Left lung (tissue), 10 donors: ENCODE results near the gene ELAVL2. TPM values are rescaled to one million over a fixed set of nuclear protein-coding genes. Genes with fewer than 3 reads are reported as not detected.

Experiments used
- ATAC-seq: fragments of 200-7000 bp; cut with Tn5 transposase; one replicate; pipeline ENCODE4 v1.9.1; 2020; ENCODE audit warnings: moderate library complexity
- DNase-seq, 4 donors: peaks; one replicate each; pipeline ENCODE4 v3.0.0-alpha.2; 2013 to 2020
- H3K27ac ChIP-seq, 2 donors: fragments of 200-600 bp; sonication (generic) in 1 of 2; one replicate each; pipeline versions ENCODE4 v1.5.0 to v1.8.0; 2020 to 2021
- H3K27me3 ChIP-seq, 2 donors: fragments of 200-600 bp; sonication (generic) in 1 of 2; one replicate each; pipeline versions ENCODE4 v1.5.0 to v1.8.0; 2020 to 2021
- H3K36me3 ChIP-seq, 2 donors: fragments of 200-600 bp; sonication (generic) in 1 of 2; one replicate each; pipeline versions ENCODE4 v1.5.0 to v1.8.0; 2020 to 2021
- H3K4me1 ChIP-seq, 2 donors: fragments of 200-600 bp; one replicate each; pipeline ENCODE4 v1.8.0; 2021
- H3K4me3 ChIP-seq, 2 donors: fragments of 200-600 bp; sonication (generic) in 1 of 2; one replicate each; pipeline versions ENCODE4 v1.5.0 to v1.8.0; 2020 to 2021; ENCODE audit warnings: mild to moderate bottlenecking in 1 of 2
- H3K9me3 ChIP-seq, 2 donors: fragments of 200-600 bp; sonication (generic) in 1 of 2; one replicate each; pipeline versions ENCODE4 v1.5.0 to v1.8.0; 2020 to 2021
- intact Hi-C, 2 donors: fragments of 100-400 bp; cut with DNase I; formaldehyde crosslinking; loops; one replicate each; pipeline versions ENCODE4 v1.11.2 to v1.14.2; 2022
- polyA plus RNA-seq, 6 donors: library from polyadenylated mRNA; unstranded; fragments of 120-200 nt; gene quantifications; one replicate each; pipeline ENCODE4 v1.2.1, GENCODE V29; 2013; ENCODE audit not compliant: insufficient read length in 6 of 6
- total RNA-seq, 2 donors: library from RNA; stranded (reverse); fragmentation: NEBNext Ultra II Directional; extraction: Animal tissue kit (Norgen Biotek cat#: 25700); gene quantifications; one replicate each; pipeline ENCODE4 v1.2.1, GENCODE V29; 2021
- TF ChIP-seq, protein P1 (sequence below), 2 donors: fragments of 200-600 bp; sonication (generic) in 1 of 2; IDR thresholded peaks; one replicate each; pipeline versions ENCODE4 v1.5.0 to v1.8.0; 2021; ENCODE audit warnings: antibody characterized with exemption in 2 of 2
- donor health status: DM: no; HTN: yes; CAD: no.
- donor health status: DM: no; HTN: no; CAD: no.

Gene ELAVL2
- total and polyA plus RNA-seq, 8 donors, result 0.35 to 4.5 (median 2.3) TPM; not detected in 1

DNA sequence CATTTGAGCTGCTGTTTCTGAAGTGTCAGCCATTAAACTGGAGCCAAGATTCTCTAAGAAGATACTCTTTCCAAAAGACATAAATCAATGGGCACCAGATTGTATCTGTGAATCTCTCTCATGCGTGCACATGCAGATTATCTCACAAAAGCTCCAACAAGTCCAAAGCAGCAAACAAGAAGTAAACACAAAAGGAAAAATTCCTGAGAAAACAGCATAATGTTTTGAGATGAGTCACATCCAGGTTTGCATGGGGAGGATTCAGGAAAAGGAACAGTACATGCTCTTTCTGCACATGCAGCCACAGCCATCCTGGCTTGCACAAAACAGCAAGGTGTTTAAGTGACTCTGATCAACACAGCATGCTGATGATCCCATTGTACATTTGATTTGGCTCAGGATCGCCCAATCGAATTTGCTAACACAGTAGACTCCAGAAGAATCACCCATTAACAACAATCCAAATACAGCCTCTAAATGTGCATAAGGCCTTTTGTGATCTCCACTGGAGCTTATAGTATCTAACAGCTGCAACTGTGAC is 143.1 kb downstream of the ELAVL2 start:
- no peaks in the 10 kb centered on the region for H3K27me3 ChIP-seq
- no peak overlapping the region for H3K4me3 ChIP-seq
- TF ChIP-seq, protein P1, sequence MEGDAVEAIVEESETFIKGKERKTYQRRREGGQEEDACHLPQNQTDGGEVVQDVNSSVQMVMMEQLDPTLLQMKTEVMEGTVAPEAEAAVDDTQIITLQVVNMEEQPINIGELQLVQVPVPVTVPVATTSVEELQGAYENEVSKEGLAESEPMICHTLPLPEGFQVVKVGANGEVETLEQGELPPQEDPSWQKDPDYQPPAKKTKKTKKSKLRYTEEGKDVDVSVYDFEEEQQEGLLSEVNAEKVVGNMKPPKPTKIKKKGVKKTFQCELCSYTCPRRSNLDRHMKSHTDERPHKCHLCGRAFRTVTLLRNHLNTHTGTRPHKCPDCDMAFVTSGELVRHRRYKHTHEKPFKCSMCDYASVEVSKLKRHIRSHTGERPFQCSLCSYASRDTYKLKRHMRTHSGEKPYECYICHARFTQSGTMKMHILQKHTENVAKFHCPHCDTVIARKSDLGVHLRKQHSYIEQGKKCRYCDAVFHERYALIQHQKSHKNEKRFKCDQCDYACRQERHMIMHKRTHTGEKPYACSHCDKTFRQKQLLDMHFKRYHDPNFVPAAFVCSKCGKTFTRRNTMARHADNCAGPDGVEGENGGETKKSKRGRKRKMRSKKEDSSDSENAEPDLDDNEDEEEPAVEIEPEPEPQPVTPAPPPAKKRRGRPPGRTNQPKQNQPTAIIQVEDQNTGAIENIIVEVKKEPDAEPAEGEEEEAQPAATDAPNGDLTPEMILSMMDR (IDR thresholded peaks at IDR 0.05), result no peak
- intact Hi-C loops, result no loop called here
- no peaks in the 10 kb centered on the region for H3K9me3 ChIP-seq
- DNase-seq (no peak), ATAC-seq (no peak)
- no peak overlapping the region for H3K27ac ChIP-seq
- no peaks in the 10 kb centered on the region for H3K36me3 ChIP-seq
- H3K4me1 ChIP-seq, result no peaks in the 10 kb centered on the region

DNA sequence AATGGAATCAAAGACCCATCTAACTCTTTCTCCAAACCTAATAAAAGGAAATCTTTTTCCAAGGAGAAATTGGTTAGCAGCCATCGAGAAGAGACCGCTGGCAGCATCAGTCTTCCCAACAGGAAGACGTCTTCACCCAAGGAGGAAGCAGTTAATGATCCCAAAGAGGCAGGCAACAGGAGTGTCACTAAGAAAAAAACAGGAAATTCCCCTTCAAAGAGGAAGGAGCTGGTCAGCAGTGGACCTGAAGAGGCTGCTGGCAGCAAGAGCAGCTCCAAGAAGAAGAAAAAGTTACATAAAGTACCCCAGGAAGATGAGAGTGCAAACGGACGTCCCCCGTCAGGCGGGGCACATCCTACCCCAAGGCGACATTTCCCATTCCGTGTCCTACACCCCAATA is 143.7 kb downstream of the ELAVL2 start:
- Histone ChIP-seq H3K4me1 (no peaks in the 10 kb centered on the region), H3K27me3 (no peaks in the 10 kb centered on the region), H3K4me3 (no peak overlapping the region), H3K36me3 (no peaks in the 10 kb centered on the region), H3K9me3 (no peaks in the 10 kb centered on the region), H3K27ac (no peak overlapping the region)
- intact Hi-C loops, result no loop called here
- TF ChIP-seq, protein P1 (IDR thresholded peaks at IDR 0.05), result no peak
- no peak for ATAC-seq
- no peak for DNase-seq

DNA sequence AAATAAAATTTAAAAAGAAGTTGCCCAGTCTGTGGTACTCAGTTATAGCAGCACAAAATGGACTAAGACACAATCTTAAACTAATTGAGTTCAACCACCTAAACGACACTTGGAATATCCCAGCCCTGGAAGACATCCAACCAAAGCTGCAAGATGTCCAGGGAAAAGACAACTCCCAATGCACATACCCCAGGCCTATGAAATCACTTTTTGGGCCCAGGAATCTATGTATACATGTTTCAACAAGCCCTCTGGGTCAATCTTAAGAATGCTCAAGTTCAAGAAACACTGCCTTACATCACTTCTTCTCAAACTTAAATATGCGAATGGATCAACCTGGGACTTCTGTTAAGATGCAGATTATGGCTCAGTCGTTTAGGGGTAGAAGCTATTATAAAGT is 148.6 kb downstream of the ELAVL2 start:
- ATAC-seq (no peak), DNase-seq (no peak)
- Histone ChIP-seq H3K4me1 (no peaks in the 10 kb centered on the region), H3K36me3 (no peaks in the 10 kb centered on the region), H3K9me3 (no peaks in the 10 kb centered on the region), H3K27me3 (no peaks in the 10 kb centered on the region), H3K27ac (no peak overlapping the region), H3K4me3 (no peak overlapping the region)
- intact Hi-C loops, result no loop called here
- TF ChIP-seq, protein P1 (IDR thresholded peaks at IDR 0.05), result no peak

DNA sequence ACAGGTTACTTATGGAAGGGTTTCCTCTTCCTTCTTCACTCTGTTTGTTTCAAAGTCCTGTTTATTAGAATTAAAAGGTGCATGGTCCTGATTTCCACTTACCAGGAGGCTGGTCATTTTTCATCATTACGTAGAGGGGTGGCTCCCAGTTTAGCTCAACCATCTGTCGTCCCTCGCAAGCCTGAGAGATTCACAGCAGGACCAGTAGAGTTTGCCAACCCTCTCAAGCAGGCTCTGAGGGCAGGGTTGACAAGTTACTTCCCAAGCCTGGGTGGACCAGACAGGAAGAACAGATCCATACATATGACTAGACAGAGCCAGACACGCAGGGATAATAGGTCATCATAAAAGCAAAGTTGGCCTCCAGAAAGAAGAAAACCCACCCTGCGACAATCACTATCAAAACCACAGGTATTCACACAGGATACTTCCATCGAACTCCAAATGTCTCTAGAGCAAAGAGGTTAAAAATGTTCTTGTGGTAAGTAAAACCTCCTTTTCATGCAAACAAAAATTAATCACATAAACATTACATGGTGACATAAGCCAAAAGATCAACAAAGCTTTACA is 151.9 kb downstream of the ELAVL2 start:
- no peaks in the 10 kb centered on the region for H3K9me3 ChIP-seq
- no peak overlapping the region for H3K4me3 ChIP-seq
- TF ChIP-seq, protein P1 (IDR thresholded peaks at IDR 0.05), result no peak
- H3K4me1 ChIP-seq, result no peaks in the 10 kb centered on the region
- H3K36me3 ChIP-seq, result no peaks in the 10 kb centered on the region
- intact Hi-C loops, result no loop called here
- H3K27me3 ChIP-seq, result no peaks in the 10 kb centered on the region
- no peak overlapping the region for H3K27ac ChIP-seq
- ATAC-seq (no peak), DNase-seq (no peak)

DNA sequence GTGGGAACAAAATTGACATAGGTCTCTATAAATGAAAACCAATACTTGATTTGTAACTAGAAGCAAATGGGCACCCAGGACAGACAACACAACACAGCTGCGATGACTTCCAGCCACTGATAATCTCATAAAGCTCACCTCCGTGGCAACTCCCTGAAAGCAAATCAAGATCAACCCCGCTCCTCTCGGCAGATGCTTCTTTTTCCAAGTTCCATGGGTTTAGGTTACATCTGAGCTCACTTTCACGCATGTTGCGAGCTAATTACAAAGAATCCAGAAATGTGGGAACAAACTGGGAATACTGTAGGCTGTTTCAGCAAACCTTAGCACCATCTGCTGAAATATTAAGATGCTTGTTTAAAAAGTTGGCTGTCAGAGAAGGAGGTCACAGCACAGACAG is 153.9 kb downstream of the ELAVL2 start:
- Histone ChIP-seq H3K27me3 (no peaks in the 10 kb centered on the region), H3K9me3 (no peaks in the 10 kb centered on the region), H3K4me3 (no peak overlapping the region), H3K4me1 (no peaks in the 10 kb centered on the region), H3K27ac (no peak overlapping the region), H3K36me3 (no peaks in the 10 kb centered on the region)
- TF ChIP-seq, protein P1 (IDR thresholded peaks at IDR 0.05), result no peak
- ATAC-seq (no peak), DNase-seq (no peak)
- intact Hi-C loops, result no loop called here
